K562 (cell line): Measurements from ENCODE around the gene KIF5A. TPM values are rescaled to one million over a fixed set of nuclear protein-coding genes. Genes with fewer than 3 reads are reported as not detected.

Experiments
- ATAC-seq: fragments of 200-7000 bp; cut with Tn5 transposase; 3 replicates; pipeline ENCODE4 v1.9.1; 2020; ENCODE audit warnings: moderate library complexity
- BruUV-seq: library from RNA; stranded (reverse); fragments of 400-500 nt; replicated peaks from 2 replicates; lab custom pipeline; 2021; lab: Mats Ljungman, UMichigan
- CTCF ChIA-PET: fragments of 300-600 bp; formaldehyde crosslinking; extraction: SDS; loops from one replicate; lab custom pipeline; 2021; ENCODE audit warnings: low intra/inter-chr PET ratio; lab: Yijun Ruan, JAX
- POLR2A ChIA-PET: fragments of 300-600, 350-650 bp; sonication (Branson Sonifier 250); formaldehyde crosslinking; extraction: SDS; loops from one replicate; lab custom pipeline; 2021; ENCODE audit warnings: antibody characterized with exemption, inconsistent platforms; lab: Yijun Ruan, JAX
- DNase-seq, 4 experiments: peaks; one replicate each; pipeline versions ENCODE4 v3.0.0 to v3.0.0-alpha.2; 2011 to 2018; ENCODE audit warnings: low spot score in 3 of 4, mixed read lengths in 3 of 4; ENCODE audit errors: extremely low read depth in 1 of 4
- FAIRE-seq: peaks from 2 replicates; lab custom pipeline; 2011; peaks lifted over from hg19 to GRCh38; lab: Jason Lieb, UNC
- H2AFZ ChIP-seq: 2 replicates; pipeline ENCODE4 v1.6.0; 2011; ENCODE audit warnings: low read depth, low read length, control low read depth, inconsistent platforms
- H3K27ac ChIP-seq: fragments of 200-600 bp; 3 replicates; pipeline ENCODE4 v1.8.0; 2011; ENCODE audit warnings: low read depth, mild to moderate bottlenecking, control low read depth, inconsistent platforms, low read length, moderate library complexity, mixed read lengths; ENCODE audit errors: extremely low read depth
- H3K27me3 ChIP-seq, 2 experiments: fragments of 300-600 bp in 1 of 2; 2 replicates in 1 of 2; 3 replicates in 1 of 2; pipeline versions ENCODE4 v1.6.0 to v1.8.0; 2011; ENCODE audit warnings: inconsistent platforms in 2 of 2, low read length in 2 of 2, mild to moderate bottlenecking in 1 of 2, mixed read lengths in 1 of 2, moderate library complexity in 1 of 2; ENCODE audit not compliant: control insufficient read depth in 2 of 2, insufficient read depth in 2 of 2
- H3K36me3 ChIP-seq: fragments of 300-600 bp; 3 replicates; pipeline ENCODE4 v1.8.0; 2011; ENCODE audit warnings: mild to moderate bottlenecking, low read length, inconsistent platforms; ENCODE audit not compliant: control insufficient read depth, insufficient read depth
- H3K4me1 ChIP-seq, 2 experiments: fragments of 200-600 bp in 1 of 2; replicated peaks in 1 of 2; 2 replicates in 1 of 2; 3 replicates in 1 of 2; pipeline versions ENCODE4 v1.5.1 to v1.8.0; 2011; ENCODE audit warnings: inconsistent platforms in 2 of 2, low read length in 2 of 2, mild to moderate bottlenecking in 1 of 2, mixed read lengths in 1 of 2, moderate library complexity in 1 of 2; ENCODE audit not compliant: control insufficient read depth in 2 of 2, insufficient read depth in 2 of 2
- H3K4me2 ChIP-seq: 2 replicates; pipeline ENCODE4 v1.6.1; 2011; ENCODE audit warnings: low read length, control low read depth, inconsistent platforms, mixed read lengths; ENCODE audit not compliant: insufficient read depth
- H3K4me3 ChIP-seq: fragments of 200-600 bp; sonication (generic), shearing (Covaris generic); 2 replicates; pipeline ENCODE4 v1.5.1; 2016; ENCODE audit warnings: control low read depth, inconsistent platforms
- H3K79me2 ChIP-seq: fragments of 200-600 bp; 3 replicates; pipeline ENCODE4 v1.8.0; 2011; ENCODE audit warnings: low read length, inconsistent platforms; ENCODE audit not compliant: control insufficient read depth, insufficient read depth
- H3K9ac ChIP-seq, 2 experiments: 2 replicates each; pipeline versions ENCODE4 v1.6.0 to v1.6.1; 2011; ENCODE audit warnings: low read depth in 2 of 2, low read length in 2 of 2, control low read depth in 1 of 2, inconsistent platforms in 1 of 2, mild to moderate bottlenecking in 1 of 2, mixed read lengths in 1 of 2; ENCODE audit not compliant: insufficient read depth in 1 of 2
- H3K9me1 ChIP-seq: one replicate; pipeline ENCODE4 v1.6.0; 2011; ENCODE audit warnings: inconsistent platforms, mild to moderate bottlenecking, low read length, moderate library complexity; ENCODE audit not compliant: control insufficient read depth, insufficient read depth
- H3K9me3 ChIP-seq: replicated peaks from 2 replicates; pipeline ENCODE4 v1.5.1; 2011; ENCODE audit warnings: low read depth, low read length, inconsistent platforms; ENCODE audit not compliant: control insufficient read depth, insufficient read depth
- H4K20me1 ChIP-seq: replicated peaks from 2 replicates; pipeline ENCODE4 v1.6.1; 2011; ENCODE audit warnings: low read length, inconsistent platforms, mixed read lengths; ENCODE audit not compliant: control insufficient read depth, insufficient read depth
- POLR2G ChIP-seq: fragments of 200-400 bp; formaldehyde crosslinking; IDR thresholded peaks from 2 replicates; pipeline ENCODE4 v1.6.1; 2017; ENCODE audit warnings: low read depth, mild to moderate bottlenecking, antibody characterized with exemption, low read length, moderate library complexity
- PRPF4 ChIP-seq: fragments of 200-400 bp; formaldehyde crosslinking; IDR thresholded peaks from one replicate; pipeline ENCODE4 v1.6.1; 2017; ENCODE audit warnings: low read length, low read depth, mild to moderate bottlenecking; ENCODE audit not compliant: insufficient read depth, poor library complexity, severe bottlenecking
- RBFOX2 ChIP-seq: fragments of 200-400 bp; formaldehyde crosslinking; IDR thresholded peaks from 2 replicates; pipeline ENCODE4 v1.6.1; 2017; ENCODE audit warnings: low read depth, mild to moderate bottlenecking, low read length, moderate library complexity
- SMARCB1 ChIP-seq: IDR thresholded peaks from 2 replicates; pipeline ENCODE4 v1.6.1; 2011; ENCODE audit warnings: improper control_type of control experiment, low read depth; ENCODE audit not compliant: insufficient read length
- SUPT5H ChIP-seq: fragments of 450-650 bp; IDR thresholded peaks from 2 replicates; pipeline ENCODE4 v1.6.1; 2016
- ZBTB33 ChIP-seq: sonication (generic); formaldehyde crosslinking; IDR thresholded peaks from 2 replicates; pipeline ENCODE4 v1.8.1; 2023; ENCODE audit warnings: mild to moderate bottlenecking, missing genetic modification reagents
- ZNF561 ChIP-seq: fragments of 450-650 bp; formaldehyde crosslinking; conservative IDR thresholded peaks from 2 replicates; pipeline ENCODE4 v1.4.0; 2020; ENCODE audit warnings: mild to moderate bottlenecking, moderate library complexity
- WGBS: fragments of 100-300 bp; shearing (Covaris generic); methylation state at CpG from one replicate; pipeline ENCODE4 v1.1.6; 2016; ENCODE audit warnings: low coverage, mixed read lengths; ENCODE audit not compliant: insufficient coverage; ENCODE audit errors: missing lambda C conversion rate; 5-methylcytosine and 5-hydroxymethylcytosine counted together
- in situ Hi-C: fragments of 300-500 bp; cut with MboI; formaldehyde crosslinking; loops from 4 replicates; pipeline ENCODE4 v1.15.0; 2018; ENCODE audit warnings: inconsistent platforms, mixed read lengths
- intact Hi-C: fragments of 100-400 bp; cut with micrococcal nuclease; formaldehyde crosslinking; loops from 2 replicates; pipeline ENCODE4 v1.14.2; 2022
- polyA plus RNA-seq, 8 experiments: library from polyadenylated mRNA; depleted of rRNA in 4 of 8; stranded (reverse) in 5 of 8; unstranded in 3 of 8; fragments of >200 nt; fragmentation: Nextera tagmentation in 2 of 8; fragmentation: Illumina TruSeq in 1 of 8; extraction: Ambion mirVana in 2 of 8; extraction: Trizol in 1 of 8; gene quantifications; 2 replicates each; pipeline versions ENCODE4 v1.2.1 to v1.2.3, GENCODE V29; 2011 to 2014; ENCODE audit warnings: inconsistent platforms in 1 of 8, missing spikeins in 1 of 8
- total RNA-seq, 7 experiments: library from RNA; depleted of rRNA in 6 of 7; stranded (reverse); fragments of >200 nt in 6 of 7; fragmentation: Illumina TruSeq in 2 of 7; extraction: Trizol in 2 of 7; gene quantifications; 2 replicates each; pipeline versions ENCODE4 v1.2.1 to v1.2.3, GENCODE V29; 2011 to 2021; ENCODE audit warnings: low replicate concordance in 1 of 7
- TF ChIP-seq, protein P1 (sequence below): fragments of 200-800 bp; sonication (Bioruptor generic); IDR thresholded peaks from 2 replicates; pipeline ENCODE4 v1.6.1; 2017; ENCODE audit warnings: missing genetic modification characterization, missing compliant biosample characterization

Gene KIF5A
- total and polyA plus RNA-seq, 9 of the 15 experiments (the other 6 are each of a cell fraction or from before 2014, with no cell fraction given), result 3.4 to 17.7 (median 8.0) TPM

GRCh38 chr12:57627501-57628279, 77.8 kb downstream of the KIF5A start:
- intact Hi-C loops, result no loop called here
- Histone ChIP-seq H3K4me2 (no peak overlapping the region), H3K9me3 (no peaks in the 10 kb centered on the region), H3K27me3 (no peaks in the 10 kb centered on the region), H3K4me3 (no peak overlapping the region), H3K79me2 (0 out of 3 replicates have a peak, but pooled peaks cover 5% of the 10 kb centered on the region), H3K9me1 (no peaks in the 10 kb centered on the region), H3K36me3 (peaks cover 46% of the 10 kb centered on the region; the same call in 2 of the 3 replicates), H4K20me1 (no peaks in the 10 kb centered on the region), H3K4me1 (peaks cover 5 to 29% of the 10 kb centered on the region in 2 experiments), H3K27ac (no peak overlapping the region), H2AFZ (no peak overlapping the region), H3K9ac (no peak overlapping the region)
- ATAC-seq (no peak), FAIRE-seq (no peak), DNase-seq (no peak)
- ChIA-PET CTCF (no interaction called here), POLR2A (interaction anchor here (1.0 to 1.8 kb wide), 3 partner anchors 10 to 112 kb away, joined by 4 to 7 read pairs (median 4); no protein-coding TSS in a partner anchor)
- TF ChIP-seq, protein P1, sequence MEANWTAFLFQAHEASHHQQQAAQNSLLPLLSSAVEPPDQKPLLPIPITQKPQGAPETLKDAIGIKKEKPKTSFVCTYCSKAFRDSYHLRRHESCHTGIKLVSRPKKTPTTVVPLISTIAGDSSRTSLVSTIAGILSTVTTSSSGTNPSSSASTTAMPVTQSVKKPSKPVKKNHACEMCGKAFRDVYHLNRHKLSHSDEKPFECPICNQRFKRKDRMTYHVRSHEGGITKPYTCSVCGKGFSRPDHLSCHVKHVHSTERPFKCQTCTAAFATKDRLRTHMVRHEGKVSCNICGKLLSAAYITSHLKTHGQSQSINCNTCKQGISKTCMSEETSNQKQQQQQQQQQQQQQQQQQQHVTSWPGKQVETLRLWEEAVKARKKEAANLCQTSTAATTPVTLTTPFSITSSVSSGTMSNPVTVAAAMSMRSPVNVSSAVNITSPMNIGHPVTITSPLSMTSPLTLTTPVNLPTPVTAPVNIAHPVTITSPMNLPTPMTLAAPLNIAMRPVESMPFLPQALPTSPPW, result no peak
- TF ChIP-seq ZNF561 (no peak), SMARCB1 (no peak), SUPT5H (no peak), PRPF4 (no peak), POLR2G (peak; percentile 39), ZBTB33 (CRISPR knock-in tag) (peak; percentile 82), RBFOX2 (peak; percentile 33; the same call in 1 of the 2 replicates)
- no TSS peak for BruUV-seq
- in situ Hi-C loops, result loop anchor here (5.0 kb wide), 2 partner anchors 65 to 105 kb away; partner anchors contain the start of gene OS9
- 98% methylated on average over 35 of the region's 67 CpGs for WGBS
